Fibroblast of skin of right quadriceps (primary cell): ENCODE measurements around the gene PLLP.

Experiments used
- DNase-seq: peaks from one replicate; pipeline ENCODE4 v3.0.0-alpha.2; 2013

PLLP gene

GRCh38 chr16:57209780-57210179 lies 74.7 kb downstream of the PLLP start:
- DNase-seq, result no peak

GRCh38 chr16:57208926-57209325 lies 75.5 kb downstream of the PLLP start:
- no peak for DNase-seq
